Thyroid gland (tissue), 4 donors: Measurements from ENCODE around the gene NAV3. TPM values are rescaled to one million over a fixed set of nuclear protein-coding genes. Genes with fewer than 3 reads are reported as not detected.

Experiments used
- DNase-seq, 2 donors: peaks; one replicate each; pipeline ENCODE4 v3.0.0-alpha.2; 2019
- H3K27ac ChIP-seq, 3 donors: fragments of 200-600 bp; sonication (generic); 1 replicate in 2 of 3; 2 replicates in 1 of 3; pipeline ENCODE4 v1.5.1; 2016 to 2019; ENCODE audit warnings: mild to moderate bottlenecking in 1 of 3, moderate library complexity in 1 of 3
- H3K27me3 ChIP-seq: fragments of 200-600 bp; sonication (generic); one replicate; pipeline ENCODE4 v1.5.1; 2019
- H3K36me3 ChIP-seq, 2 donors: fragments of 200-600 bp; sonication (generic); one replicate each; pipeline ENCODE4 v1.5.1; 2016 to 2019
- H3K4me1 ChIP-seq, 2 donors: fragments of 200-600 bp; sonication (generic); one replicate each; pipeline ENCODE4 v1.5.1; 2017 to 2019
- H3K4me3 ChIP-seq, 3 donors: fragments of 200-600 bp; sonication (generic); replicated peaks in 1 of 3; 1 replicate in 2 of 3; 2 replicates in 1 of 3; pipeline ENCODE4 v1.5.1; 2016; ENCODE audit warnings: mild to moderate bottlenecking in 1 of 3
- H3K9me3 ChIP-seq: fragments of 200-600 bp; sonication (generic); one replicate; pipeline ENCODE4 v1.5.1; 2017
- CTCF ChIP-seq, 6 experiments: fragments of 200-600 bp in 3 of 6; fragments of 450-650 bp in 3 of 6; sonication (generic) in 3 of 6; IDR thresholded peaks; one replicate each; pipeline ENCODE4 v1.5.1; 2016 to 2019; ENCODE audit warnings: antibody characterized with exemption in 6 of 6, mild to moderate bottlenecking in 2 of 6, inconsistent platforms in 1 of 6, moderate library complexity in 1 of 6
- POLR2A ChIP-seq, 2 donors: fragments of 450-650 bp; IDR thresholded peaks; one replicate each; pipeline ENCODE4 v1.6.1; 2017; ENCODE audit warnings: antibody characterized with exemption in 2 of 2, mild to moderate bottlenecking in 2 of 2, moderate library complexity in 1 of 2
- WGBS, 2 donors: methylation state at CpG; one replicate each; pipeline ENCODE4 v1.1.5; 2017; 5-methylcytosine and 5-hydroxymethylcytosine counted together
- intact Hi-C: fragments of 100-400 bp; cut with DNase I; formaldehyde crosslinking; loops from one replicate; pipeline ENCODE4 v1.15.1; 2023
- total RNA-seq, 4 donors: library from RNA; depleted of rRNA; stranded (reverse); fragments of >200 nt; gene quantifications; one replicate each; pipeline ENCODE4 v1.2.3, GENCODE V29; 2016

The NAV3 gene
- total RNA-seq, 4 donors from 2014 or later = 5.7 to 21.9 (median 7.6) TPM

GRCh38 chr12:78005094-78005492 lies 174.4 kb downstream of the NAV3 start:
- no peaks in the 10 kb centered on the region for H3K9me3 ChIP-seq
- no peaks in the 10 kb centered on the region for H3K4me1 ChIP-seq
- no peak overlapping the region for H3K4me3 ChIP-seq
- intact Hi-C loops = no loop called here
- TF ChIP-seq CTCF (IDR thresholded peaks at IDR 0.05) (no peak), POLR2A (IDR thresholded peaks at IDR 0.05) (no peak)
- DNase-seq = no peak
- no peaks in the 10 kb centered on the region for H3K36me3 ChIP-seq
- no peak overlapping the region for H3K27ac ChIP-seq
- WGBS, 2 donors = 89 to 91% methylated on average over 3 of the region's 3 CpGs
- no peaks in the 10 kb centered on the region for H3K27me3 ChIP-seq

- H3K4me3 ChIP-seq = no peak overlapping the region
- H3K27ac ChIP-seq = no peak overlapping the region
- TF ChIP-seq POLR2A (IDR thresholded peaks at IDR 0.05) (no peak), CTCF (IDR thresholded peaks at IDR 0.05) (no peak)
- H3K36me3 ChIP-seq = no peaks in the 10 kb centered on the region
- intact Hi-C loops = no loop called here
- DNase-seq = no peak
- H3K9me3 ChIP-seq = no peaks in the 10 kb centered on the region
- H3K27me3 ChIP-seq = no peaks in the 10 kb centered on the region
- H3K4me1 ChIP-seq = no peaks in the 10 kb centered on the region
- 90 to 97% methylated on average over 4 of the region's 4 CpGs for WGBS, 2 donors
These were observed 176.5 kb downstream of the NAV3 start for GRCh38 chr12:78007173-78007572.

- 83 to 85% methylated on average over 3 of the region's 3 CpGs for WGBS, 2 donors
- Histone ChIP-seq H3K9me3 (no peaks in the 10 kb centered on the region), H3K4me1 (no peaks in the 10 kb centered on the region), H3K4me3 (no peak overlapping the region), H3K27me3 (no peaks in the 10 kb centered on the region), H3K36me3 (no peaks in the 10 kb centered on the region), H3K27ac (no peak overlapping the region)
- TF ChIP-seq CTCF (IDR thresholded peaks at IDR 0.05) = no peak
- TF ChIP-seq POLR2A (IDR thresholded peaks at IDR 0.05) = no peak
- intact Hi-C loops = no loop called here
- no peak for DNase-seq
These were observed 178.3 kb downstream of the NAV3 start for GRCh38 chr12:78009031-78009430.

GRCh38 chr12:78018171-78018910 lies 187.6 kb downstream of the NAV3 start:
- Histone ChIP-seq H3K27ac (no peak overlapping the region), H3K4me3 (no peak overlapping the region), H3K9me3 (no peaks in the 10 kb centered on the region), H3K27me3 (no peaks in the 10 kb centered on the region), H3K4me1 (no peaks in the 10 kb centered on the region), H3K36me3 (no peaks in the 10 kb centered on the region)
- no peak for TF ChIP-seq CTCF (IDR thresholded peaks at IDR 0.05)
- TF ChIP-seq POLR2A (IDR thresholded peaks at IDR 0.05) = no peak
- WGBS, 2 donors = 41 to 43% methylated on average over 4 of the region's 4 CpGs
- no peak for DNase-seq
- intact Hi-C loops = no loop called here

GRCh38 chr12:78018939-78019338 lies 188.2 kb downstream of the NAV3 start:
- H3K4me3 ChIP-seq = no peak overlapping the region
- no peaks in the 10 kb centered on the region for H3K9me3 ChIP-seq
- no peaks in the 10 kb centered on the region for H3K4me1 ChIP-seq
- no peak for TF ChIP-seq CTCF (IDR thresholded peaks at IDR 0.05)
- no peak for TF ChIP-seq POLR2A (IDR thresholded peaks at IDR 0.05)
- no peak for DNase-seq
- WGBS, 2 donors = 81 to 82% methylated on average over 3 of the region's 3 CpGs
- no peaks in the 10 kb centered on the region for H3K27me3 ChIP-seq
- no peak overlapping the region for H3K27ac ChIP-seq
- intact Hi-C loops = no loop called here
- no peaks in the 10 kb centered on the region for H3K36me3 ChIP-seq
